NCI-H187 (cell line): Measurements from ENCODE around the gene RYR3.
A peak's percentile ranks its signal among the peaks of the same experiment; 100 is the strongest.

Experiments used
- DNase-seq, 2 experiments: peaks; one replicate each; lab custom pipeline; 2025; lab: John Stamatoyannopoulos, UW

The RYR3 gene

DNA sequence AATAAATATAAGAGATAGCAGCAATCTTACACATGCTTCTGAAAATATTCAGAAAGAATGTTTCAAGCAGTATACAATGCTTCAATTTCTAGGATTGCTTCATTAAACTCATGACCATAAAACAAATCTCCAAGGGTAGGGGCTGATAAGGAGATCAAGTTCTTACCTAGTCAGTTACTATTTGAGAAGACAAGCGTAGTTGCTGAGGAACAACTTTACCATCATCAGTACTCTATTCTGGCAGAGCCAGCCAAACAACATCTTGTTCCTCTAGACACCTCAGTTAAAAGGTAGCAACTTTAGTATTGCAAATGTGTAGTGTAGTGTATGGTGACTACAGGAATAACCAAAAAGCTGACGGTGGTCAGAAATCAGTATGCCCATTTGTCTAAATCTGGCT, 572.2 kb downstream of the RYR3 start:
- no peak for DNase-seq

DNA sequence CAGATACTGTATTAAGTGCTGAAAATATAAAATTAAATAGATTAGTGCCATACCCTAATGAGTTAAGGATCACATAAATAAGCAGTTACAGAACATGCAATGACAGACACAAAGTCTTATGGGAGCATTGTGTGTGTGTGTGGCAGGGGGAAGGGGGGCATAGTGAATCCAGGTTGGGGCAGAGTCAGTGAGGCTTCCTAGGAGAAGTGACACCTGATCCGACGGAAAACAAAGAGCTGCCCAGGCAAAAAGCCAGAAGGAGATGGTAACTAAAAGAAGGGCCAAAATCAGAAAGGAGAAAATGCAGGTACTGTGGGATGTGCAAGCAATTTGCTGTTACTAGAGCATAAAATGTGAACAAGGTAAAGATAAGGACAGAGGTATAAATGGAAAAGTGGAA, 577.4 kb downstream of the RYR3 start:
- DNase-seq: peak in 1 of 2 experiments; percentile 19

DNA sequence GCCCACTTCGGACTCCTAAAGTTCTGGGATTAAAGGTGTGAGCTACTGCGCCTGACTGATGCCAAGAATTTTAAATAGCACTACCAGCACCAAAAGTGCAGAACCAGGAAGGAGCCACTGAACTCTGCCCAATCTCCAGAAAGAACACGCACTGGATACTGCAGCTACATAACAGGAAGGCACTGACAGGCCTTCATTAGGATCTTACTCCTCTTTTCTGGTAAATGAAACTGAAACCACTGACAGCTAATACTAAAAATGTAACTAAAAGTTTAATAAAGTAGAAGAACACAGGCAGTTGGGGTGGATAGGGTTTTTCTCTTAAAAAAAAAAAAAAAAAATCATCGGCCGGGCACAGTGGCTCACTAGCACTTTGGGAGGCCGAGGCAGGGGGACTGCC, 583.4 kb downstream of the RYR3 start:
- DNase-seq: no peak

DNA sequence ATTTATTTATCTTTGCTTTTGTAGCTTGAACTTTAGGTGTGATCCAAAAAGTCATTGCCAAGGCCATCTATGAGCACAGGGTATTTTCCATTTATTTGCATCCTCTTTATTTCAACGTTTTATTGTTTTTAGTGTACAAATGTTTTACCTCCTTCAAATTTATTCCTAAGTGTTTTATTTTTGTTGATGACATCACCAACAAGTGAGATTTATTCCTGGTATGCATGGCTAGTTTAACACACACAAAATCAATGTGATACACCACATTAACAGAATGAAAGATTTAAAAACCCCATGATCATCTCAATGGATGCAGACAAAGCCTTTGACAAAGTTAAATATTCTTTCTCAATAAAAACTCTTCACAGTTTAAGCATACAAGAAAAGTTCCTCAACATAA, 591.3 kb downstream of the RYR3 start:
- DNase-seq: no peak

DNA sequence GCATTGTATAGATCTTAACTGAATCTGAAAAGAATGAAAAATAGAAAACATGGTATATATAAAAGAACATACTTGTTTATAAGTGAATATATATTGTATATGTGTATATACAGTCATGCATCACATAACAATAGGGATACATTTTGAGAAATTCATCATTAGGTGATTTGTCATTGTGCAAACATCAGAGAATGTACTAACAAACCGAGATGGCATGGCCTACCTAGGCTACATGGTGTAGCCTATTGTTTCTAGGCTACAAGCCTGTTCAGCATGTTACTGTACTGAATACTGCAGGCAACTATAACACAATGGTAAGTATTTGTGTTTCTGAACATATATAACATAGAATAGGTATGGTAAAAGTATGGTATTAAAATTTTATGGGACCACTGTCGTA, 592.9 kb downstream of the RYR3 start:
- DNase-seq: no peak

DNA sequence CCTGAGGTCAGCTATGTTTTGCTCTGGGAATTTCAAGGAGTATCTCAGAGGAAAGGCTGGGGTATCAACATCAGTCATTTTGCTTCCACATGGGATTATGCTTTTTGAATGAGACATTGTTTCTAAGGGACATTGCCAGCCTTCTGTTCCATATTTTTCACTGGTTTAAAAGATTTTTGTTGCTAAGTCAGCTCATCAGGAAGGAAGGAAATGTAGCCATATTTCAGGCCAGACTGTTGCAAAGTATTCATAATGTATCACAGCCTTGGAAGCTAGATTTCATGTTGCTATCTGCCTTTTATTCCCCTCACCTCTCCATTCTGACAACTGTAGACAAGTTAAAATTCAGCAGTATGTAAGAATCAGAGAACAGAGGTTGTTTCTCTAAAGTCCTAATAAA, 596.6 kb downstream of the RYR3 start:
- DNase-seq: no peak

DNA sequence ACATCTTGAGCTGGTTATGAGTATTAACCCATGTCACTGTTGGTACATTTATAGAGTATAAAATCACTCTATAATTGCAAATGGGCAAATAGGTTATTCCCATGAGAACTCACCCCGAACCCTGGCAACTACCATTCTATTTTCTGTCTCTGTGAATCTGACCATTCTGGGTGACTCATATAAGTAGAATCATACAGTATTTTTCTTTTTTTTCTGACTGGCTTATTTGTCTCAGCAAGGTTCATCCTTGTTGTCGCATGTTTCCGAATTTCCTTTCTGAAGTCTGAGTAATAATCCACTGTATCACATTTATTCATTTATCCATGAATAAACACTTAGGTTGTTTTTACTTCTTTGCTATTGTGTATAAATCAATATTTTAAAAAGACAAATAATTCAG, 597.6 kb downstream of the RYR3 start:
- DNase-seq: no peak

DNA sequence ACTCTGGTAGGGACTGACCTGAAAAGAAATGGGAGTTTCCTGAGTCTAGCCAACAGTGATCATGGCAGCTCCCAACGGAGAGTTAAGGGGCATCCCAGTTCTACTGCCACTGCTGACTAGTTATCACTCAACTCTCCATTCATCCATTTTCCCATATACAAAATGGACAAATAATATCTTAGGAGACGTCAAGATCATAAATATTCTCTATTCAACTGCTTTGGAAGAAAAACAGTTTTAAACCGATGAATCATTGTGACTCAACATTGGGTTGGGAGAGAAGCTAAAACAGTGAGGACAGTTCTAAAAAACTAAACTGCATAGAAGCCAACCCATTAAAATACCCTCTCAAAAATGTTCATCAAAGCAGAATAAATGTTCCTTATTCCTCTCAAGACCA, 600.0 kb downstream of the RYR3 start:
- DNase-seq: no peak

DNA sequence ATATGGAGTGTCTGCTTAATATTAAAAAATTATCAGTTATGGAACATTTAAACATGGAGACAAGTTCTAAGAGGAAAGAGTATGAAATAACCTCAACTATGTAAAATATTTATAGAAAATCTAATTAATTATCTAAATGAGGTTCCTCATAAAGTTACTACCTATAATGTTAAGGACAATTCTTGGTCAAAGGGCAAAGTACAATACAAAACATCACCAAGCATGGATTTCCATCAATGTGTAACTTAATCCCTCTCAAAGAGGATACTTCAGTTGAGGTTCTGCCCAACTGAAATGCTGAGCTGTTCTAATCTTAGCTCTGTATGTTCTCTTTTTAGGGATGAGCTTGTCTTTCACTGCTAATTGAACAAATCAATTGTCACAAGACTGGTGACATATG, 601.6 kb downstream of the RYR3 start:
- DNase-seq: no peak

DNA sequence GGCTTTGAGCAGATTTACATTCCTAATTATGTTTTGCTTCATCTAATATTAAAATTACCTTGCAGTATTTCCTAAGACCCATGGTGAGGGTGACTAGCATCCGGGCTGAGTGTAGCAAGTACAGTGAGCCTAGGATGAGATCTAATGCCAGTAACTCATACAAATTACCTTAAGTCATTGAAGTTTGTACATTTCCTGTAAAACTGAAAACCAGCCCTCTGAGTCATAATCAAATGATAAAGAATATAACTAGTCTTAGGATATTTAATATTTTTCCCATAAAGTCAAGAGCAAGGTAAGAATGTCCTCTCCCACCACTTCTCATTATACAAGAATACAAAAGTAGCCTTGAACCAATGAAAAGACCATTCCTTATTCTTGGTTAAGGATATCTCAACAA, 602.7 kb downstream of the RYR3 start:
- no peak for DNase-seq
